H1 (cell line): ENCODE data around the gene SERAC1.

ENCODE experiments used
- CTBP2 ChIP-seq: IDR thresholded peaks from 2 replicates; pipeline ENCODE4 v1.7.0; 2011; ENCODE audit warnings: borderline replicate concordance, mild to moderate bottlenecking, moderate library complexity, mixed read lengths, low read length; ENCODE audit not compliant: insufficient read depth, insufficient read length
- SP1 ChIP-seq: IDR thresholded peaks from 2 replicates; pipeline ENCODE4 v1.6.1; 2011; ENCODE audit warnings: low read depth, low read length
- TCF12 ChIP-seq: IDR thresholded peaks from 2 replicates; pipeline ENCODE4 v1.6.1; 2011; ENCODE audit warnings: low read depth, mild to moderate bottlenecking, low read length

DNA sequence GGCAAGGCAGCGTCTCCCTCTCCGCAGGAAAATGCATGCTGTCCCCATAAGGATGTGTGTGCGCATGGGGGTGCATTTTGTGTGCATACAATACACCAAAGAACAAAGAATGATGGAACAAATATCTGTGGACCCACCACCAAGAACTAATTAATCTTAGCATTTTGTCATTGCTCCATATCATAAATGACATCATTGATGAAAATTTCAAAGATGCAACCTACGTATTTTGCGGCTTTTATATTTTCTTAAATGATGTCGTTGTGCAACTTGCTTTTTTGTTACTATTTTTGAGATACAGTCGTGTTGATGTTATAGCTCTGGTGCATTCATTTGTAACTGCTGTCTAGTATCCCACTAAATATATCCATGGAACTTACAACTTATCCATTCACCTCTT is 89.7 kb downstream of the SERAC1 start:
- TF ChIP-seq CTBP2 = no peak
- TF ChIP-seq SP1 = no peak
- no peak for TF ChIP-seq TCF12
